Measurements from ENCODE around the gene MED9.

The MED9 gene

GRCh38 chr17:17528696-17529652, 52.2 kb downstream of the MED9 start:
- H3K9me3 ChIP-seq (ENCODE audit: insufficient read depth, low read depth, low read length): no peaks in the 10 kb centered on the region
- no peaks in the 10 kb centered on the region for H3K36me3 ChIP-seq (ENCODE audit: insufficient read depth, low read length)
- no peaks in the 10 kb centered on the region for H3F3A ChIP-seq (ENCODE audit: low read depth)
- TF ChIP-seq CTCF (conservative IDR thresholded peaks at IDR 0.05; ENCODE audit: low read length) (no peak), EZH2phosphoT487 (IDR thresholded peaks at IDR 0.05; ENCODE audit: borderline replicate concordance) (no peak)
- no peaks in the 10 kb centered on the region for H3K4me1 ChIP-seq (ENCODE audit: insufficient read depth, low read length, poor library complexity, severe bottlenecking)
- H3K27me3 ChIP-seq (ENCODE audit: insufficient read depth, low read length, poor library complexity, severe bottlenecking): no peaks in the 10 kb centered on the region
- H4K20me1 ChIP-seq (ENCODE audit: insufficient read depth, low read length, poor library complexity, severe bottlenecking): no peaks in the 10 kb centered on the region
- H3K4me3 ChIP-seq (ENCODE audit: low read length, poor library complexity, severe bottlenecking): no peak overlapping the region
- no peak overlapping the region for H2AFZ ChIP-seq (ENCODE audit: low read length)
- H3K79me2 ChIP-seq (ENCODE audit: insufficient read depth, low read length): no peaks in the 10 kb centered on the region
- H3K9me2 ChIP-seq (replicated peaks; ENCODE audit: low read depth, low read length): no peaks in the 10 kb centered on the region
- no peak overlapping the region for H3K9ac ChIP-seq (ENCODE audit: low read depth, low read length, poor library complexity, severe bottlenecking)
- no peak overlapping the region for H3K4me2 ChIP-seq (ENCODE audit: low read depth, low read length, poor library complexity, severe bottlenecking)

DNA sequence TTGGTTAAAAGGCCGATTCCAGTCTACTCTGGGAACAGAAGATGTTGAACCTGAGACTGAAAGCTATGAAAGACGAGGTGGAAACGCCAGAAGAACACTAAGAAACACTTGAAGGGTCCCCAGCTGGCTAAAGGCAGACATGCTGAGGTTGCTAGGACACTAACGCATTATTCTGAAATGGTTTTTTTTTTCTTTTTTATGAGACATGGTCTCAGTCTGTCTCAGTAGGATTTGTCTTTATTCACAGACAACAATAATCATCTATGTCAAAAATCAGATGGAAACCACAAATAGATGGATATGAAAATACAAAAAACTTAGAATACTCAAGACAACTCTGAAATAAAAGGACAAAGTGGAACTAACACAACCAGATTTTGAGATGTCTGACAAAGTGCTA, 54.4 kb downstream of the MED9 start:
- Histone ChIP-seq H3F3A (ENCODE audit: low read depth) (no peaks in the 10 kb centered on the region), H3K27me3 (ENCODE audit: insufficient read depth, low read length, poor library complexity, severe bottlenecking) (no peaks in the 10 kb centered on the region), H3K36me3 (ENCODE audit: insufficient read depth, low read length) (no peaks in the 10 kb centered on the region), H3K9me2 (replicated peaks; ENCODE audit: low read depth, low read length) (no peaks in the 10 kb centered on the region), H3K9ac (ENCODE audit: low read depth, low read length, poor library complexity, severe bottlenecking) (no peak overlapping the region), H3K4me3 (ENCODE audit: low read length, poor library complexity, severe bottlenecking) (no peak overlapping the region), H3K9me3 (ENCODE audit: insufficient read depth, low read depth, low read length) (no peaks in the 10 kb centered on the region), H3K4me1 (ENCODE audit: insufficient read depth, low read length, poor library complexity, severe bottlenecking) (no peaks in the 10 kb centered on the region), H3K79me2 (ENCODE audit: insufficient read depth, low read length) (no peaks in the 10 kb centered on the region), H4K20me1 (ENCODE audit: insufficient read depth, low read length, poor library complexity, severe bottlenecking) (no peaks in the 10 kb centered on the region), H3K4me2 (ENCODE audit: low read depth, low read length, poor library complexity, severe bottlenecking) (no peak overlapping the region), H2AFZ (ENCODE audit: low read length) (no peak overlapping the region)
- no peak for TF ChIP-seq CTCF (conservative IDR thresholded peaks at IDR 0.05; ENCODE audit: low read length)
- no peak for TF ChIP-seq EZH2phosphoT487 (IDR thresholded peaks at IDR 0.05; ENCODE audit: borderline replicate concordance)

GRCh38 chr17:17532991-17533390, 56.2 kb downstream of the MED9 start:
- Histone ChIP-seq H3K4me1 (ENCODE audit: insufficient read depth, low read length, poor library complexity, severe bottlenecking) (no peaks in the 10 kb centered on the region), H3K9me3 (ENCODE audit: insufficient read depth, low read depth, low read length) (no peaks in the 10 kb centered on the region), H2AFZ (ENCODE audit: low read length) (no peak overlapping the region), H3K9me2 (replicated peaks; ENCODE audit: low read depth, low read length) (no peaks in the 10 kb centered on the region), H3K4me2 (ENCODE audit: low read depth, low read length, poor library complexity, severe bottlenecking) (no peak overlapping the region), H3K9ac (ENCODE audit: low read depth, low read length, poor library complexity, severe bottlenecking) (no peak overlapping the region), H3F3A (ENCODE audit: low read depth) (no peaks in the 10 kb centered on the region), H3K4me3 (ENCODE audit: low read length, poor library complexity, severe bottlenecking) (no peak overlapping the region), H3K79me2 (ENCODE audit: insufficient read depth, low read length) (no peaks in the 10 kb centered on the region), H4K20me1 (ENCODE audit: insufficient read depth, low read length, poor library complexity, severe bottlenecking) (no peaks in the 10 kb centered on the region), H3K36me3 (ENCODE audit: insufficient read depth, low read length) (no peaks in the 10 kb centered on the region), H3K27me3 (ENCODE audit: insufficient read depth, low read length, poor library complexity, severe bottlenecking) (no peaks in the 10 kb centered on the region)
- TF ChIP-seq CTCF (conservative IDR thresholded peaks at IDR 0.05; ENCODE audit: low read length) (no peak), EZH2phosphoT487 (IDR thresholded peaks at IDR 0.05; ENCODE audit: borderline replicate concordance) (no peak)
